ENCODE data around the gene SNURF. TPM values are rescaled to one million over a fixed set of nuclear protein-coding genes. Genes with fewer than 3 reads are reported as not detected.

Gene SNURF, protein sequence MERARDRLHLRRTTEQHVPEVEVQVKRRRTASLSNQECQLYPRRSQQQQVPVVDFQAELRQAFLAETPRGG
- total RNA-seq (2022) (10.7 and 32.4 TPM in 2 replicates), Bru-seq, nascent RNA (percentile 94 among the genes with signal in this experiment), BruChase-seq, experiment 1, labeled RNA remaining after a 2-hour chase (percentile 98 among the genes with signal in this experiment), BruChase-seq, experiment 2, labeled RNA remaining after a 6-hour chase (percentile 91 among the genes with signal in this experiment)
- long read RNA-seq, partial matches to known transcripts: 1 of 4 reads
- long read RNA-seq, other reads (novel, unspliced or antisense): 0 of 4 reads

DNA sequence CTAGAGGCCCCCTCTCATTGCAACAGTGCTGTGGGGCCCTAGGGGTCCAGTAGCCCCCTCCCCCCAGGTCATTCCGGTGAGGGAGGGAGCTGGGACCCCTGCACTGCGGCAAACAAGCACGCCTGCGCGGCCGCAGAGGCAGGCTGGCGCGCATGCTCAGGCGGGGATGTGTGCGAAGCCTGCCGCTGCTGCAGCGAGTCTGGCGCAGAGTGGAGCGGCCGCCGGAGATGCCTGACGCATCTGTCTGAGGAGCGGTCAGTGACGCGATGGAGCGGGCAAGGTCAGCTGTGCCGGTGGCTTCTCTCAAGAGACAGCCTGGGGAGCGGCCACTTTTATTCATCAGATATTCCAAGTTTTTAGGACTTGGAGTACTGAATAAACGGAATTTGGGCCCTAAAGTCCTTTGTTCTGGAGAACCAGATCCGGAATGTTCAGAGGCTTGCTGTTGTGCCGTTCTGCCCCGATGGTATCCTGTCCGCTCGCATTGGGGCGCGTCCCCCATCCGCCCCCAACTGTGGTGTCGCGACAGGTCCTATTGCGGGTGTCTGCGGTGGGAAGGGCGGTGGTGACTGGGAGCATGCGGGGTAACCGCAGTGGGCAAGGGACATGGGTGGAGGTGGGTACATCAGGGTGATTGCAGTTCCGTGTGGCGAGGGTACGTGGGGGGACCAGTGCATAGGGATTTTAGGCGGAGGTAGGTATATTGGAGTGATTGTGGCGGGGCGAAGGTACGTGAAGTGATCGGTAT is at the start of gene SNURF, which contains the start of gene SNRPN:
TSS of gene SNURF (plus strand) at position 205 of the 748 bp plus-strand sequence. CDS start at position 267, 62 bp downstream.
TSS of gene SNRPN (plus strand) at position 205 of the 748 bp plus-strand sequence. CDS start 19,467 bp downstream, outside the sequence.
- peak within 1 kb of the TSS; percentile 95 for H3K27ac Mint-ChIP-seq (ENCODE audit: unreplicated experiment)
- H3K27me3 ChIP-seq (replicated peaks; ENCODE audit: control insufficient read depth, insufficient read depth, low read length): no peaks in the 10 kb centered on the region
- H3K4me3 ChIP-seq (ENCODE audit: low read depth, low read length): peak within 1 kb of the TSS; percentile 86
- no peaks in the 10 kb centered on the region for H3K36me3 ChIP-seq (ENCODE audit: control insufficient read depth, insufficient read depth, low read length)
- TF ChIP-seq, protein P1, sequence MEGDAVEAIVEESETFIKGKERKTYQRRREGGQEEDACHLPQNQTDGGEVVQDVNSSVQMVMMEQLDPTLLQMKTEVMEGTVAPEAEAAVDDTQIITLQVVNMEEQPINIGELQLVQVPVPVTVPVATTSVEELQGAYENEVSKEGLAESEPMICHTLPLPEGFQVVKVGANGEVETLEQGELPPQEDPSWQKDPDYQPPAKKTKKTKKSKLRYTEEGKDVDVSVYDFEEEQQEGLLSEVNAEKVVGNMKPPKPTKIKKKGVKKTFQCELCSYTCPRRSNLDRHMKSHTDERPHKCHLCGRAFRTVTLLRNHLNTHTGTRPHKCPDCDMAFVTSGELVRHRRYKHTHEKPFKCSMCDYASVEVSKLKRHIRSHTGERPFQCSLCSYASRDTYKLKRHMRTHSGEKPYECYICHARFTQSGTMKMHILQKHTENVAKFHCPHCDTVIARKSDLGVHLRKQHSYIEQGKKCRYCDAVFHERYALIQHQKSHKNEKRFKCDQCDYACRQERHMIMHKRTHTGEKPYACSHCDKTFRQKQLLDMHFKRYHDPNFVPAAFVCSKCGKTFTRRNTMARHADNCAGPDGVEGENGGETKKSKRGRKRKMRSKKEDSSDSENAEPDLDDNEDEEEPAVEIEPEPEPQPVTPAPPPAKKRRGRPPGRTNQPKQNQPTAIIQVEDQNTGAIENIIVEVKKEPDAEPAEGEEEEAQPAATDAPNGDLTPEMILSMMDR (IDR thresholded peaks at IDR 0.05; ENCODE audit: insufficient read depth in 1 of 2, low read depth in 1 of 2, low read length in 1 of 2, severe bottlenecking in 1 of 2, unreplicated experiment in 1 of 2): no peak
- POLR2A ChIA-PET: interaction anchor here (0.5 kb wide), 1 partner anchor 549 kb away, joined by 3 read pairs; no protein-coding TSS in a partner anchor
- H3K9me3 Mint-ChIP-seq (ENCODE audit: unreplicated experiment): no peaks in the 10 kb centered on the region
- H3K36me3 Mint-ChIP-seq (ENCODE audit: insufficient read depth, unreplicated experiment): peaks cover 18% of the 10 kb centered on the region
- intact Hi-C loops (cut with micrococcal nuclease; ENCODE audit: unreplicated experiment): loop anchor here (5.0 kb wide), 1 partner anchor 482 kb away; the partner anchor contains the start of gene UBE3A
- no peaks in the 10 kb centered on the region for H3K4me1 Mint-ChIP-seq (ENCODE audit: low read depth, unreplicated experiment)
- no TSS peak for BruUV-seq (replicated peaks)
- no peaks in the 10 kb centered on the region for H3K9me3 ChIP-seq
- DNase-seq: peak; percentile 81 to 82
- no peaks in the 10 kb centered on the region for H3K27me3 Mint-ChIP-seq (ENCODE audit: insufficient read depth, unreplicated experiment)
- CTCF ChIA-PET: no interaction called here
- H3K4me1 ChIP-seq: peaks cover 7% of the 10 kb centered on the region; the same call in 1 of the 2 replicates
- H3K4me3 Mint-ChIP-seq (ENCODE audit: unreplicated experiment): peak within 1 kb of the TSS; percentile 80

DNA sequence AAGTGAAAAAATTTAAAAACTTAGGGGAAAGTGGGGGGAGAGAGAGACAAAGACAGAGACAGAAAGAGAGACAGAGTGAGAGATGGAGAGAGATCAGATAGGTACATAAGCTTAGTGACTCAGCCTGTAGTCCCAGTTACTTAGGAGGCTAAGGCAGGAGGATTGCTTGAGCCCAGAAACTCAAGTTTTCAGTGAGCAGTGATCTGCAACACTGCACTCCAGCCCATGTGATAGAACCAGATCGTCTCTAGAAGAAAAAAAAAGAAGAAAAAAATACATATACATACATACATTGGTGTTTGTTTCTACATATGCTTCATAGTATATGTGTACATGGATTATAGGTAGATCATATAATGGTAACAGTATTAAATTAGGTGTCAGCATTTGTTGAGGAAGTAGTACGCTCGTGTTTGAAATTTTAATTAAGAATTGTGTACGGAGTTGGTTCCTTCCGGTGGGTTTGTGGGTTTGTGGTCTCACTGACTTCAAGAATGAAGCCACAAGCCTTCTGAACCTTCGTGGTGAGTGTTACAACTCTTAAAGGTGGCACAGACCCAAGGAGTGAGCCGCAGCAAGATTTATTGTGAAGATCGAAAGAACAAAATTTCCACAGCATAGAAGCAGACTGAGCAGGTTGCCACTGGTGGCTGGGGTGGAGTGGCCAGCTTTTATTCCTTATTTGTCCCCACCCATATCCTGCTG is 38.3 kb upstream of the SNURF start:
- Mint-ChIP-seq H3K9me3 (ENCODE audit: unreplicated experiment) (peaks cover 38% of the 10 kb centered on the region), H3K36me3 (ENCODE audit: insufficient read depth, unreplicated experiment) (peaks cover 13% of the 10 kb centered on the region), H3K4me1 (ENCODE audit: low read depth, unreplicated experiment) (peaks cover 9% of the 10 kb centered on the region), H3K27me3 (ENCODE audit: insufficient read depth, unreplicated experiment) (no peaks in the 10 kb centered on the region), H3K4me3 (ENCODE audit: unreplicated experiment) (no peak overlapping the region), H3K27ac (ENCODE audit: unreplicated experiment) (no peak overlapping the region)
- Histone ChIP-seq H3K36me3 (ENCODE audit: control insufficient read depth, insufficient read depth, low read length) (no peaks in the 10 kb centered on the region), H3K4me3 (ENCODE audit: low read depth, low read length) (no peak overlapping the region), H3K27me3 (replicated peaks; ENCODE audit: control insufficient read depth, insufficient read depth, low read length) (no peaks in the 10 kb centered on the region), H3K4me1 (peaks cover 11% of the 10 kb centered on the region; the same call in 1 of the 2 replicates), H3K9me3 (peaks cover 18% of the 10 kb centered on the region)
- intact Hi-C loops (cut with micrococcal nuclease; ENCODE audit: unreplicated experiment): no loop called here
- BruUV-seq (replicated peaks): no TSS peak
- POLR2A ChIA-PET: no interaction called here
- TF ChIP-seq, protein P1 (IDR thresholded peaks at IDR 0.05; ENCODE audit: insufficient read depth in 1 of 2, low read depth in 1 of 2, low read length in 1 of 2, severe bottlenecking in 1 of 2, unreplicated experiment in 1 of 2): no peak
- no peak for DNase-seq
- CTCF ChIA-PET: no interaction called here

DNA sequence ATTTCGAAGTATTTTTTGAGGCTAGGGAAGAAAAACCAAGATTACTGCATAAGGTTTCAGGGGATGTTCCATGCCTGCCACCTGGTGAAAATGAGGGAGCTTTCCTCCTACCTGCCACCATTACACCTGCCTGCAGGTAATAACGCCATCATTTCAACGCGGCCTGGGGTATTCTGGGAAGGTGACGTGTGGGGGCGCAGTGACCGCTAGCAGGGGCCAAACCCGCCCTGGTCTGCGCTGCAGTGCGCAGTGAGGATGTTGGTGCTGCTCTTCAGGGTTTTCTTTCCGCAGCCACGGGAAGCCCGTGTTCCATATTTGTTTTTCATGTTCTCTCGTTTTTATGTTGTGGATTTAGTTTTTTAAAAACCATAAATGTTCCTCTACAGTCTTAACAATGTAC is 37.4 kb upstream of the SNURF start:
- H3K36me3 ChIP-seq (ENCODE audit: control insufficient read depth, insufficient read depth, low read length): no peaks in the 10 kb centered on the region
- H3K36me3 Mint-ChIP-seq (ENCODE audit: insufficient read depth, unreplicated experiment): peaks cover 13% of the 10 kb centered on the region
- H3K4me1 ChIP-seq: peaks cover 13% of the 10 kb centered on the region; the same call in 1 of the 2 replicates
- TF ChIP-seq, protein P1 (IDR thresholded peaks at IDR 0.05; ENCODE audit: insufficient read depth in 1 of 2, low read depth in 1 of 2, low read length in 1 of 2, severe bottlenecking in 1 of 2, unreplicated experiment in 1 of 2): no peak
- intact Hi-C loops (cut with micrococcal nuclease; ENCODE audit: unreplicated experiment): no loop called here
- CTCF ChIA-PET: no interaction called here
- no peak overlapping the region for H3K4me3 ChIP-seq (ENCODE audit: low read depth, low read length)
- no TSS peak for BruUV-seq (replicated peaks)
- peaks cover 18% of the 10 kb centered on the region for H3K9me3 ChIP-seq
- DNase-seq: no peak
- H3K27ac Mint-ChIP-seq (ENCODE audit: unreplicated experiment): no peak overlapping the region
- POLR2A ChIA-PET: no interaction called here
- no peaks in the 10 kb centered on the region for H3K27me3 Mint-ChIP-seq (ENCODE audit: insufficient read depth, unreplicated experiment)
- no peak overlapping the region for H3K4me3 Mint-ChIP-seq (ENCODE audit: unreplicated experiment)
- H3K4me1 Mint-ChIP-seq (ENCODE audit: low read depth, unreplicated experiment): peaks cover 9% of the 10 kb centered on the region
- H3K9me3 Mint-ChIP-seq (ENCODE audit: unreplicated experiment): peaks cover 38% of the 10 kb centered on the region
- H3K27me3 ChIP-seq (replicated peaks; ENCODE audit: control insufficient read depth, insufficient read depth, low read length): no peaks in the 10 kb centered on the region
